Right cardiac atrium (tissue), 5 donors: ENCODE measurements around the gene ADGRF4. TPM values are rescaled to one million over a fixed set of nuclear protein-coding genes. Genes with fewer than 3 reads are reported as not detected.

Experiments
- ATAC-seq, 2 donors: fragments of 200-7000 bp; cut with Tn5 transposase; one replicate each; pipeline versions ENCODE4 v1.8.0 to v1.9.1; 2020; ENCODE audit warnings: moderate library complexity in 2 of 2, mild to moderate bottlenecking in 1 of 2
- DNase-seq, 3 donors: peaks; one replicate each; pipeline ENCODE4 v3.0.0-alpha.2; 2020
- H3K27ac ChIP-seq: one replicate; pipeline ENCODE4 v1.5.1; 2013; ENCODE audit warnings: mild to moderate bottlenecking, low read length, control low read depth, moderate library complexity
- H3K27me3 ChIP-seq: one replicate; pipeline ENCODE4 v1.6.1; 2013; ENCODE audit not compliant: control insufficient read depth, insufficient read depth
- H3K4me1 ChIP-seq: one replicate; pipeline ENCODE4 v1.6.1; 2013; ENCODE audit warnings: low read length; ENCODE audit not compliant: control insufficient read depth, insufficient read depth
- H3K4me3 ChIP-seq: one replicate; pipeline ENCODE4 v1.5.1; 2013; ENCODE audit warnings: low read length, control low read depth
- H3K9me3 ChIP-seq: one replicate; pipeline ENCODE4 v1.6.1; 2013; ENCODE audit warnings: low read length; ENCODE audit not compliant: control insufficient read depth
- WGBS: extraction: QIAGEN DNeasy Blood & Tissue Kit; methylation state at CpG from one replicate; pipeline ENCODE4 v1.1.7; 2013; 5-methylcytosine and 5-hydroxymethylcytosine counted together
- intact Hi-C, 4 donors: fragments of 100-400 bp; cut with DNase I; formaldehyde crosslinking; loops; one replicate each; pipeline versions ENCODE4 v1.11.0 to v1.14.0; 2022 to 2023
- polyA plus RNA-seq: library from polyadenylated mRNA; stranded (reverse); fragments of 200-250 nt; gene quantifications from one replicate; pipeline ENCODE4 v1.2.3, GENCODE V29; 2013
- total RNA-seq, 4 donors: library from RNA; stranded (reverse); fragmentation: NEBNext Ultra II Directional; extraction: Animal tissue kit (Norgen Biotek cat#: 25700); gene quantifications; one replicate each; pipeline ENCODE4 v1.2.1, GENCODE V29; 2021
- donor health status: healthy with polysubstance abuse.
- donor health status: DM: no; HTN: yes; CAD: no.
- donor health status: DM: no; HTN: no; CAD: no.
- donor health status: DM: no; HTN: yes; CAD: no; lungs with severe emphysema.
- donor health status: DM: yes; HTN: yes; CAD: no.

The ADGRF4 gene
- total and polyA plus RNA-seq, 5 donors = 0.09 to 0.91 (median 0.22) TPM

GRCh38 chr6:47716207-47716606 is 17.8 kb downstream of the ADGRF4 start:
- Histone ChIP-seq H3K4me1 (no peaks in the 10 kb centered on the region), H3K9me3 (no peaks in the 10 kb centered on the region)
- 62% methylated on average over 2 of the region's 2 CpGs for WGBS

GRCh38 chr6:47718571-47718970 is 20.2 kb downstream of the ADGRF4 start:
- no peak for DNase-seq
- ATAC-seq = no peak
- H3K4me3 ChIP-seq = no peak overlapping the region
- H3K27ac ChIP-seq = no peak overlapping the region
- WGBS = 0% methylated on average over 1 of the region's 1 CpG
- intact Hi-C loops = no loop called here
- H3K27me3 ChIP-seq = no peaks in the 10 kb centered on the region
- no peaks in the 10 kb centered on the region for H3K4me1 ChIP-seq
- no peaks in the 10 kb centered on the region for H3K9me3 ChIP-seq

More at GRCh38 chr6:47716207-47716606, 17.8 kb downstream of the ADGRF4 start:
- Histone ChIP-seq H3K4me3 (no peak overlapping the region), H3K27me3 (no peaks in the 10 kb centered on the region), H3K27ac (no peak overlapping the region)
- no peak for ATAC-seq
- intact Hi-C loops = no loop called here
- DNase-seq = no peak

GRCh38 chr6:47721189-47721588 is 22.8 kb downstream of the ADGRF4 start:
- Histone ChIP-seq H3K27ac (no peak overlapping the region), H3K4me1 (no peaks in the 10 kb centered on the region), H3K27me3 (no peaks in the 10 kb centered on the region), H3K4me3 (no peak overlapping the region), H3K9me3 (no peaks in the 10 kb centered on the region)
- DNase-seq (no peak), ATAC-seq (no peak)
- intact Hi-C loops = no loop called here
- WGBS = 84% methylated on average over 4 of the region's 4 CpGs

GRCh38 chr6:47722194-47722593 is 23.8 kb downstream of the ADGRF4 start:
- Histone ChIP-seq H3K27ac (no peak overlapping the region), H3K4me1 (no peaks in the 10 kb centered on the region), H3K4me3 (no peak overlapping the region), H3K9me3 (no peaks in the 10 kb centered on the region), H3K27me3 (no peaks in the 10 kb centered on the region)
- intact Hi-C loops = no loop called here
- 78% methylated on average over 3 of the region's 3 CpGs for WGBS
- ATAC-seq (no peak), DNase-seq (no peak)

GRCh38 chr6:47724300-47724699 is 25.9 kb downstream of the ADGRF4 start:
- H3K9me3 ChIP-seq = no peaks in the 10 kb centered on the region
- no peak for ATAC-seq
- WGBS = 91% methylated on average over 2 of the region's 2 CpGs
- no peak for DNase-seq
- intact Hi-C loops = no loop called here
- no peaks in the 10 kb centered on the region for H3K27me3 ChIP-seq
- peaks cover 3% of the 10 kb centered on the region for H3K4me1 ChIP-seq
- H3K27ac ChIP-seq = no peak overlapping the region
- H3K4me3 ChIP-seq = no peak overlapping the region

GRCh38 chr6:47727391-47727790 is 29.0 kb downstream of the ADGRF4 start:
- H3K4me1 ChIP-seq = peaks cover 7% of the 10 kb centered on the region
- H3K9me3 ChIP-seq = no peaks in the 10 kb centered on the region
- no peak for DNase-seq
- no peak overlapping the region for H3K4me3 ChIP-seq
- 51% methylated on average over 2 of the region's 2 CpGs for WGBS
- intact Hi-C loops = no loop called here
- no peak overlapping the region for H3K27ac ChIP-seq
- no peaks in the 10 kb centered on the region for H3K27me3 ChIP-seq
- no peak for ATAC-seq

- no peaks in the 10 kb centered on the region for H3K27me3 ChIP-seq
- intact Hi-C loops = no loop called here
- H3K9me3 ChIP-seq = no peaks in the 10 kb centered on the region
- no peak overlapping the region for H3K4me3 ChIP-seq
- no peak for ATAC-seq
- H3K27ac ChIP-seq = no peak overlapping the region
- H3K4me1 ChIP-seq = peaks cover 7% of the 10 kb centered on the region
- 40% methylated on average over 2 of the region's 2 CpGs for WGBS
- DNase-seq = no peak
These were observed 30.6 kb downstream of the ADGRF4 start for GRCh38 chr6:47729019-47729418.

- WGBS = 75% methylated on average over 1 of the region's 1 CpG
- peak in 1 of 3 donors; percentile 45 for DNase-seq
- ATAC-seq = peak in 1 of 2 donors; percentile 79
- Histone ChIP-seq H3K4me1 (peaks cover 7% of the 10 kb centered on the region), H3K4me3 (no peak overlapping the region), H3K27ac (no peak overlapping the region), H3K27me3 (no peaks in the 10 kb centered on the region), H3K9me3 (no peaks in the 10 kb centered on the region)
- intact Hi-C loops = no loop called here
These were observed 31.1 kb downstream of the ADGRF4 start for GRCh38 chr6:47729457-47729856.

GRCh38 chr6:47733879-47734558 is 35.6 kb downstream of the ADGRF4 start:
- WGBS = 35% methylated on average over 2 of the region's 2 CpGs
- no peaks in the 10 kb centered on the region for H3K9me3 ChIP-seq
- H3K4me3 ChIP-seq = no peak overlapping the region
- H3K4me1 ChIP-seq = peaks cover 8% of the 10 kb centered on the region
- no peak for DNase-seq
- no peak overlapping the region for H3K27ac ChIP-seq
- no peaks in the 10 kb centered on the region for H3K27me3 ChIP-seq
- intact Hi-C loops = loop anchor here in 3 of 4 donors (2.0 to 5.0 kb wide), 2 partner anchors 101 to 102 kb away; no protein-coding TSS in a partner anchor
- ATAC-seq = no peak

- Histone ChIP-seq H3K27ac (no peak overlapping the region), H3K27me3 (no peaks in the 10 kb centered on the region), H3K9me3 (no peaks in the 10 kb centered on the region), H3K4me1 (peaks cover 1% of the 10 kb centered on the region), H3K4me3 (no peak overlapping the region)
- WGBS = 64% methylated on average over 4 of the region's 4 CpGs
- no peak for DNase-seq
- ATAC-seq = no peak
- intact Hi-C loops = loop anchor here in 3 of 4 donors (2.0 to 5.0 kb wide), 2 partner anchors 102 to 103 kb away; no protein-coding TSS in a partner anchor
These were observed 36.6 kb downstream of the ADGRF4 start for GRCh38 chr6:47734831-47735481.

GRCh38 chr6:47736083-47736700 is 37.8 kb downstream of the ADGRF4 start:
- intact Hi-C loops = no loop called here
- Histone ChIP-seq H3K27me3 (no peaks in the 10 kb centered on the region), H3K27ac (no peak overlapping the region), H3K4me3 (no peak overlapping the region), H3K9me3 (no peaks in the 10 kb centered on the region), H3K4me1 (peaks cover 1% of the 10 kb centered on the region)
- WGBS = 71% methylated on average over 7 of the region's 7 CpGs
- DNase-seq (no peak), ATAC-seq (no peak)
